GM12873 (cell line): Measurements from ENCODE around the gene TST.

Source experiments
- TF ChIP-seq, protein P1 (sequence below): IDR thresholded peaks from 2 replicates; pipeline ENCODE4 v1.5.1; 2012; ENCODE audit warnings: low read depth, mild to moderate bottlenecking, moderate library complexity, low read length, control low read depth; ENCODE audit not compliant: insufficient read depth; ENCODE audit errors: missing control alignments

Gene TST

DNA sequence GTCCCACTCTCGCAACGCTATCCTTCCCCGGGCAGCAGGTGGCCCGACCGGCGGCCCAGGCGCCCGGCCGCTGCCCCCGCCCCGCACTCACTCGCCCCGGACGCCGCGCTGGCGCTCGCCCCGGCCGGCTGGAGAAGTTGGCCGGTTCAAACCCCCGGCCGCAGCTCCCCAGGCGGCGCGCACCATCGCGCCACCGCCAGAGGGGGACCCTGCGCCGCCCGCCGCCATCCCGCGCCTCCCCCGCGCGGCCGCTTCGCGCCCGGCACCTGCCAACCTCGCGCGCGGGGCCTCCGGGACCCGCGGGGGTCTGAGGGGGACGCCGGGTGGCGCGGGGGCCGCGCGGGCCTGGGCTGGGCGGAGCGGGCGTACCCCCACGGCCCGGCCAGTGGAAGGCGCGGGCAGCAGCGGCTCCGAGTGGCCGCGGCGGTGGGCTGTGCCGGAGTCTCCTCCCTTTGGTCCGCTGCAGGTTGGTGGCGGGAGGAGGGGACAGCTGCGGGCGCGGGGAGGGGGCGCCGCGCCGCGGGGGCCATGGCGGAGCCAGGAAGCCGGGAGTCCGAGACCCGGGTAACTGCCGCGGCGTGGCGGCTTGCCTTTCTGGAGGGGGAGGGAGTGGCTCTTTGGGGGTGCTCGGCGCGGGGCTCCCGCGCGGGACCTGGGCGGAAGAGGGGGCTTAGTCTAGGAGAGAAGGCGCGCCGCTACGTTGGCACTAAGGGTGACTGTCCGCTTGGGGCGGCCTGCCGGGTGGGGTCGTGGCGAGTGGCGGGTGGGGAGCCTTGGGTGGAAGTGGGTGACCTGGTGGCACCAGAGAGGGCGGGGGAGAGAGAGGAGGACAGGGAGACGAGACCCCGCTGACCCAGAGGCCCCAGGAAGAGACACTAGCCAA lies at the start of gene TST, which contains the start of gene MPST:
Gene TST (minus strand): TSS at position 139 of the 883 bp plus-strand sequence. CDS start 715 bp downstream, outside the sequence.
Gene MPST (plus strand): TSS at position 434 of the 883 bp plus-strand sequence. CDS start 95 bp downstream, at position 529.
- TF ChIP-seq, protein P1, sequence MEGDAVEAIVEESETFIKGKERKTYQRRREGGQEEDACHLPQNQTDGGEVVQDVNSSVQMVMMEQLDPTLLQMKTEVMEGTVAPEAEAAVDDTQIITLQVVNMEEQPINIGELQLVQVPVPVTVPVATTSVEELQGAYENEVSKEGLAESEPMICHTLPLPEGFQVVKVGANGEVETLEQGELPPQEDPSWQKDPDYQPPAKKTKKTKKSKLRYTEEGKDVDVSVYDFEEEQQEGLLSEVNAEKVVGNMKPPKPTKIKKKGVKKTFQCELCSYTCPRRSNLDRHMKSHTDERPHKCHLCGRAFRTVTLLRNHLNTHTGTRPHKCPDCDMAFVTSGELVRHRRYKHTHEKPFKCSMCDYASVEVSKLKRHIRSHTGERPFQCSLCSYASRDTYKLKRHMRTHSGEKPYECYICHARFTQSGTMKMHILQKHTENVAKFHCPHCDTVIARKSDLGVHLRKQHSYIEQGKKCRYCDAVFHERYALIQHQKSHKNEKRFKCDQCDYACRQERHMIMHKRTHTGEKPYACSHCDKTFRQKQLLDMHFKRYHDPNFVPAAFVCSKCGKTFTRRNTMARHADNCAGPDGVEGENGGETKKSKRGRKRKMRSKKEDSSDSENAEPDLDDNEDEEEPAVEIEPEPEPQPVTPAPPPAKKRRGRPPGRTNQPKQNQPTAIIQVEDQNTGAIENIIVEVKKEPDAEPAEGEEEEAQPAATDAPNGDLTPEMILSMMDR = peak; percentile 16

DNA sequence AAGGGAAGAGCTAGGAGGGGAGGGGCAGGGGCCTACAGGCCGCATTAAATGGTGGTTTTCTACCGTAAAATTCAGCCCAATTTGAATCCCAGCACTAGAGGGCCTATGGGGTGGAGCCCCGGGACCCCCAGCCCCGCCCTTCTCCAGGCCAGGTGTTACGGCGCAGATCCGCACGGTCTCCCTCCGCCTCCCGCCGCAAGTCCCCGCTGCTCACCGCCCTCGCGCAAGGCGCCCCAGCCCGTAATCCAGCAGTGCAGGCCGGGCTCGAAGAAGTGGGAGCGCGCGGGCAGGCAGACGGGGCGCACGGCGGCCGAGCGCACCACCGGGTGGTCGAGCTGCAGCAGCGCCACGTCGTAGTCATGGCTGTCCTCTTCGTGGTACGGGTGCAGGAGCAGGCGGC lies 49.6 kb upstream of the TST start:
- TF ChIP-seq, protein P1 = no peak

GRCh38 chr22:37067428-37067827 lies 48.2 kb upstream of the TST start:
- TF ChIP-seq, protein P1 = no peak

DNA sequence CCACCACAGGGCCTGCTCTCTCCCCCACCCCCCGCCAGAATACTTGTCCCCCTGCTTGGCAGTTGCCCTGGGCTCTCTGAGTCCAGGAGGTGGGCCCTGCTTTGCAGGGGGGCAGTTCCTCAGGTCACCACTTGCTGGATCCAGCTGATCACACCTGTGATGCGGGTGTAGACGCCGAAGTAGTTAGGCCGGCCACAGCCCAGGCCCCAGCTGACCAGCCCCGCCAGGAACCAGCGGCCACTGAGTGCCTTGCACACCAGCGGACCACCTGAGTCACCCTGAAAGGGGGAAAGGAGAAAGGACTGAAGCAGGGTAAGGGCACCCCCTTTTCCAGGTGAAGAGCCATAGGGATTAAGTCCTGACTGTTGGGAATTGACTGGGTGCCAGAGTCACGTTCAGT lies 46.7 kb upstream of the TST start:
- TF ChIP-seq, protein P1 = no peak

DNA sequence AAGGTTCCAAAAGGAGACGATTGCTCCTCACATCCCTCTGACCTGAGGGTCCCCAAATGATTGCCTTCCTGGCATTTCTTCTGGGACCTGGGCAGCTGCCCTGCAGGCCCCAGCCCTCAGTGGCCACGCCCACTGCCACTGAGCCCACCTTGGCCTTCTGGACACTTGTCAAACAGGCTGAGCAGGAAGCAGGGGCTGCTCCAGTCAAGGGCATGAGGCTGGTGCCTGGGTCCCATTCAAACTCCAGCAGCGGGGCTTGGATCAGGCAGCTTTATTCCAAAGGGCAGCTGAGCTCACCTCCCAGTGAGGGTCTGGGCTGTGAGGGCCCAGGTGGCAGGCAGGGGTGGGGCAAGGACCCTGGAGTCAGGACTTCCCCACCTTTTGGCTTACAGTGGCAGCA lies 45.9 kb upstream of the TST start:
- TF ChIP-seq, protein P1 = no peak

DNA sequence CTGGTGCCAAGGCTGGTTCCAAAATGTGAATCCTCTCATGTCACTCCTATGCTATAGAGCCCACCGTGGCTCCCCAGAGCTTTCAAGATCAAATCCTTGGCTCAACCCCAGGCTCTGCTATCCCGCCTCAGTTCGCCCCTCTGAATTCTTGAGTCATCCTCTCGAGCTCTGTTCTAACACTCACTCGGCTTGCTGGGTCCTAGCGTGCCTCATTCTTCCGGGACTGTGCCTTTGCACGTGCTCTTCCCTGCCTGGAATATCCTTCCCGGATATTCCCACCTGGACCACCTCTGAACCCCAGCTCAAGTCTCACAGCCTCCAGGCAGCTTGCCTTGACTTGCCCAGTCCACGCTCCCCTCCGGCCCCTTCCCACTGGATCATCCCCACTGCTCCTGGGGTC lies 45.3 kb upstream of the TST start:
- TF ChIP-seq, protein P1 = no peak
